BJ (cell line): ENCODE data around the gene BEAN1. TPM values are rescaled to one million over a fixed set of nuclear protein-coding genes. Genes with fewer than 3 reads are reported as not detected.

Experiments used
- CTCF ChIA-PET: fragments of 350-600 bp; formaldehyde crosslinking; extraction: SDS; loops from one replicate; lab custom pipeline; 2021; ENCODE audit warnings: antibody characterized with exemption, inconsistent platforms; lab: Yijun Ruan, JAX
- POLR2A ChIA-PET: fragments of 300-600 bp; sonication (Branson Sonifier 250); formaldehyde crosslinking; extraction: SDS; loops from one replicate; lab custom pipeline; 2021; ENCODE audit warnings: antibody characterized with exemption; lab: Charles Lee
- DNase-seq: peaks from one replicate; pipeline ENCODE4 v3.0.0-alpha.2; 2011; ENCODE audit warnings: low read depth
- H3K27me3 ChIP-seq: 2 replicates; pipeline ENCODE4 v1.6.0; 2011; ENCODE audit warnings: low read length; ENCODE audit not compliant: control insufficient read depth, insufficient read depth
- H3K36me3 ChIP-seq: 2 replicates; pipeline ENCODE4 v1.5.1; 2011; ENCODE audit warnings: low read length; ENCODE audit not compliant: control insufficient read depth, insufficient read depth
- H3K4me3 ChIP-seq: 2 replicates; pipeline ENCODE4 v1.5.1; 2011; ENCODE audit warnings: low read depth, mild to moderate bottlenecking, control low read depth, low read length
- CTCF ChIP-seq: IDR thresholded peaks from 2 replicates; pipeline ENCODE4 v1.5.1; 2011; ENCODE audit warnings: low read depth, mild to moderate bottlenecking, control low read depth, inconsistent platforms, low read length, moderate library complexity; ENCODE audit not compliant: insufficient read depth
- polyA plus RNA-seq: library from polyadenylated mRNA; depleted of rRNA; stranded (reverse); fragments of >200 nt; gene quantifications from 2 replicates; pipeline ENCODE4 v1.2.3, GENCODE V29; 2011

BEAN1 gene
- polyA plus RNA-seq, 1 experiment, result not detected

- DNase-seq, result no peak
- Histone ChIP-seq H3K27me3 (no peaks in the 10 kb centered on the region), H3K4me3 (no peak overlapping the region), H3K36me3 (peaks cover 14% of the 10 kb centered on the region)
- ChIA-PET CTCF (interaction anchor here (1.1 kb wide), 1 partner anchor 47 kb away, joined by 3 read pairs; no protein-coding TSS in a partner anchor), POLR2A (no interaction called here)
- TF ChIP-seq CTCF, result no peak
These were observed 96.8 kb downstream of the BEAN1 start for GRCh38 chr16:66523861-66524354.

DNA sequence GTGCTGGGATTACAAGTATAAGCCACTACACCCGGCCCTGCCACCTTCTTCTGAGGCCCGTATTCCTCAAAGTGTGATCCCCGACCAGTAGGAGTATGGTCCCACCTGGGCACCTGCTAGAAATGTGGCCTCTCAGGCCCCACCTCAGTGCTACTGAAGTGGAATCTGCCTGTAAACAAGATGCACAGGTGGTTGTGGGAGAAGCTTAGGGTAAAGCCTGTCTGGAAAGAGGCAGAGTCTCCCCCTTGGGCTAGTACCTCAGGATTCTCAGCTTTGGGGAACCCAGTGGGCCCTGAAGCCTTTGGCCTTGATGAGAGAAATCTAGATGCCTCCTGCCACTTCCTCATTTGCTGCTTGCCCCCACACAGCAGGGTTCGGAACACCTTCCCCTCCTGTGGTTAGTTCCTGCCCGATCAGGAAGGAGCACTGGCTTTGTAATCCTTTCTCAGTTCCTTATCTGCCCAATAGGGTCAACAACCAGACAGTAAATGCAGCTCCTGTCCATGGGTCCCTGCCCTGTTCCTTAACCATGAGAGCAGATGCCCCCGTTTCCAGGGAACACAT lies 97.6 kb downstream of the BEAN1 start:
- peaks cover 16% of the 10 kb centered on the region for H3K36me3 ChIP-seq
- POLR2A ChIA-PET, result no interaction called here
- no peak for DNase-seq
- TF ChIP-seq CTCF, result no peak
- no peak overlapping the region for H3K4me3 ChIP-seq
- CTCF ChIA-PET, result interaction anchor here (0.6 kb wide), 1 partner anchor 1323 kb away, joined by 3 read pairs; no protein-coding TSS in a partner anchor
- no peaks in the 10 kb centered on the region for H3K27me3 ChIP-seq

DNA sequence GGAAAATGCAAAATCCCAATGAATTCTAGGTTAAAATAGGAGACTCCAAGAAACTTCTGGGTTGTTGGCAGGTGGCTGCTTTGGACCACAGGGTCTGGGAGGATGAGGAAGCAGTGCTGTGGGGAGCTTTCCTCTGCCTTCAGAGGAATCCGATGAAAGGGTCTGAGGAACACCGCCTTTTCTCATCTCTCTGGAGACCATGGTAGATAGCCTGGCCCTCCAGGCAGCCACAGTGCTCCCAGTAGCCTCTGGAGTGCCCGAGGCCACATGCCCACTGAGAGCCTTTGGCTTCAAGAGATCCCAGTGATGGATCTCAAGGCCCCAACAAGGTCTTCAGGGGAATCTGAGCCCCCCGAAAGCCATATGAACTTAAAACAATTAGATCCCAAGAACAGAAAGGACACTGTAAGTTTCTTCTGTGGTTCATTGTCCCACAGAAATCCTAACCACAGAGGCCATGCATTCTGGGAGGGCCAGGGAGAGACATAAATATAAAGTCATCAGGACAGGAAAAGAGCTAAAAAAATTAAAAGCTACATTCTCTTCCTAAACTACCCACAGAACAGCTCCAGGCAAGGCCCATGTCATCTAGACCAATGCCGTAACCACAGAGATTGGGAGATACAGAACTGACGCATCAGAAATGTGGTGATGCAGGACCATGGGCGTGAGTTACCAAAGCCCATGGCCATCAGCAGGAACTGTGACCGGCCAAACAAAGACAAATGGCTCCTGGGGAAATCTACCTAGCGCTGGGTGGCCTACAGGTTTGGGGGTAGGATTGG lies 98.5 kb downstream of the BEAN1 start:
- H3K4me3 ChIP-seq, result no peak overlapping the region
- H3K27me3 ChIP-seq, result no peaks in the 10 kb centered on the region
- no peak for TF ChIP-seq CTCF
- ChIA-PET CTCF (interaction anchor here (1.3 kb wide), 1 partner anchor 119 kb away, joined by 3 read pairs; no protein-coding TSS in a partner anchor), POLR2A (no interaction called here)
- no peak for DNase-seq
- H3K36me3 ChIP-seq, result peaks cover 15% of the 10 kb centered on the region

GRCh38 chr16:66528294-66528693 lies 101.2 kb downstream of the BEAN1 start:
- CTCF ChIA-PET, result interaction anchor here (0.8 to 0.9 kb wide), 2 partner anchors 23 kb away, joined by 3 read pairs; no protein-coding TSS in a partner anchor
- no peak for DNase-seq

More at GRCh38 chr16:66528294-66528693, 101.2 kb downstream of the BEAN1 start:
- no peak for TF ChIP-seq CTCF
- POLR2A ChIA-PET, result no interaction called here
- H3K4me3 ChIP-seq, result no peak overlapping the region
- H3K27me3 ChIP-seq, result no peaks in the 10 kb centered on the region
- H3K36me3 ChIP-seq, result peaks cover 19% of the 10 kb centered on the region
